HAP-1 (cell line): ENCODE results near the gene UROC1.

Experiments used
- DNase-seq, 2 experiments: peaks; one replicate each; pipeline ENCODE4 v3.0.0-alpha.2; 2016 to 2020; ENCODE audit warnings: low spot score in 2 of 2
- H3K27me3 ChIP-seq: fragments of 250-450 bp; sonication (Bioruptor Pico); 2 replicates; pipeline ENCODE4 v1.5.1; 2020; ENCODE audit warnings: low read depth, mild to moderate bottlenecking, moderate library complexity
- H3K36me3 ChIP-seq: fragments of 250-450 bp; sonication (Bioruptor Pico); replicated peaks from 2 replicates; pipeline ENCODE4 v1.5.1; 2020; ENCODE audit warnings: mild to moderate bottlenecking
- H3K4me1 ChIP-seq: fragments of 250-450 bp; sonication (Bioruptor Pico); 2 replicates; pipeline ENCODE4 v1.5.1; 2020; ENCODE audit warnings: mild to moderate bottlenecking
- H3K4me3 ChIP-seq: fragments of 250-450 bp; sonication (Bioruptor Pico); 2 replicates; pipeline ENCODE4 v1.5.1; 2020; ENCODE audit warnings: mild to moderate bottlenecking, moderate library complexity
- H3K9me3 ChIP-seq: fragments of 250-450 bp; sonication (Bioruptor Pico); 2 replicates; pipeline ENCODE4 v1.5.1; 2020; ENCODE audit warnings: mild to moderate bottlenecking, moderate library complexity
- in situ Hi-C: fragments of 300-500 bp; cut with MboI; formaldehyde crosslinking; loops from 3 replicates; pipeline ENCODE4 v1.14.3; 2020; ENCODE audit warnings: low sequenced_read_pairs, inconsistent platforms, mixed read lengths

The UROC1 gene

GRCh38 chr3:126461450-126462070, 56.0 kb downstream of the UROC1 start:
- no peaks in the 10 kb centered on the region for H3K9me3 ChIP-seq
- no peak for DNase-seq
- H3K4me1 ChIP-seq = no peaks in the 10 kb centered on the region
- in situ Hi-C loops = no loop called here
- no peak overlapping the region for H3K4me3 ChIP-seq
- no peaks in the 10 kb centered on the region for H3K27me3 ChIP-seq
- peaks cover 88% of the 10 kb centered on the region for H3K36me3 ChIP-seq

GRCh38 chr3:126460381-126460780, 57.2 kb downstream of the UROC1 start:
- Histone ChIP-seq H3K9me3 (no peaks in the 10 kb centered on the region), H3K4me3 (no peak overlapping the region), H3K4me1 (no peaks in the 10 kb centered on the region), H3K36me3 (peaks cover 81% of the 10 kb centered on the region), H3K27me3 (no peaks in the 10 kb centered on the region)
- in situ Hi-C loops = no loop called here
- DNase-seq = no peak

- peaks cover 78% of the 10 kb centered on the region for H3K36me3 ChIP-seq
- no peaks in the 10 kb centered on the region for H3K9me3 ChIP-seq
- H3K4me1 ChIP-seq = no peaks in the 10 kb centered on the region; the same call in 1 of the 2 replicates
- in situ Hi-C loops = no loop called here
- H3K27me3 ChIP-seq = no peaks in the 10 kb centered on the region
- no peak for DNase-seq
- H3K4me3 ChIP-seq = no peak overlapping the region
These were observed 57.8 kb downstream of the UROC1 start for GRCh38 chr3:126459763-126460127.

- no peaks in the 10 kb centered on the region for H3K9me3 ChIP-seq
- no peaks in the 10 kb centered on the region for H3K27me3 ChIP-seq
- no peak for DNase-seq
- H3K36me3 ChIP-seq = peaks cover 78% of the 10 kb centered on the region
- H3K4me1 ChIP-seq = peaks cover 1% of the 10 kb centered on the region; the same call in 1 of the 2 replicates
- in situ Hi-C loops = no loop called here
- H3K4me3 ChIP-seq = no peak overlapping the region
These were observed 58.3 kb downstream of the UROC1 start for GRCh38 chr3:126459111-126459762.

- in situ Hi-C loops = no loop called here
- H3K27me3 ChIP-seq = no peaks in the 10 kb centered on the region
- H3K36me3 ChIP-seq = peaks cover 67% of the 10 kb centered on the region
- DNase-seq = no peak
- H3K4me1 ChIP-seq = peaks cover 12% of the 10 kb centered on the region
- H3K9me3 ChIP-seq = no peaks in the 10 kb centered on the region
- no peak overlapping the region for H3K4me3 ChIP-seq
These were observed 60.7 kb downstream of the UROC1 start for GRCh38 chr3:126456766-126457388.

- Histone ChIP-seq H3K36me3 (peaks cover 65% of the 10 kb centered on the region), H3K9me3 (no peaks in the 10 kb centered on the region), H3K27me3 (no peaks in the 10 kb centered on the region), H3K4me3 (no peak overlapping the region), H3K4me1 (peaks cover 12% of the 10 kb centered on the region)
- DNase-seq = no peak
- in situ Hi-C loops = no loop called here
These were observed 61.4 kb downstream of the UROC1 start for GRCh38 chr3:126456211-126456610.

- no peak for DNase-seq
- Histone ChIP-seq H3K36me3 (peaks cover 55% of the 10 kb centered on the region), H3K9me3 (no peaks in the 10 kb centered on the region)
These were observed 63.0 kb downstream of the UROC1 start for GRCh38 chr3:126454437-126455198.

GRCh38 chr3:126454025-126454424, 63.5 kb downstream of the UROC1 start:
- peaks cover 12% of the 10 kb centered on the region for H3K4me1 ChIP-seq
- in situ Hi-C loops = no loop called here
- H3K36me3 ChIP-seq = peaks cover 49% of the 10 kb centered on the region
- DNase-seq = no peak
- H3K9me3 ChIP-seq = no peaks in the 10 kb centered on the region
- H3K27me3 ChIP-seq = no peaks in the 10 kb centered on the region
- H3K4me3 ChIP-seq = no peak overlapping the region

More at GRCh38 chr3:126454437-126455198, 63.0 kb downstream of the UROC1 start:
- no peaks in the 10 kb centered on the region for H3K27me3 ChIP-seq
- H3K4me3 ChIP-seq = no peak overlapping the region
- H3K4me1 ChIP-seq = peaks cover 12% of the 10 kb centered on the region
- in situ Hi-C loops = no loop called here

GRCh38 chr3:126452213-126452612, 65.4 kb downstream of the UROC1 start:
- Histone ChIP-seq H3K36me3 (peaks cover 35% of the 10 kb centered on the region), H3K9me3 (no peaks in the 10 kb centered on the region), H3K4me1 (peaks cover 12% of the 10 kb centered on the region), H3K27me3 (no peaks in the 10 kb centered on the region), H3K4me3 (no peak overlapping the region)
- DNase-seq = no peak
- in situ Hi-C loops = no loop called here

- in situ Hi-C loops = no loop called here
- Histone ChIP-seq H3K36me3 (peaks cover 28% of the 10 kb centered on the region), H3K27me3 (no peaks in the 10 kb centered on the region), H3K4me3 (no peak overlapping the region), H3K9me3 (no peaks in the 10 kb centered on the region), H3K4me1 (peaks cover 12% of the 10 kb centered on the region)
- DNase-seq = no peak
These were observed 66.1 kb downstream of the UROC1 start for GRCh38 chr3:126451511-126451910.

- no peaks in the 10 kb centered on the region for H3K9me3 ChIP-seq
- DNase-seq = no peak
- peaks cover 12% of the 10 kb centered on the region for H3K4me1 ChIP-seq
- no peaks in the 10 kb centered on the region for H3K27me3 ChIP-seq
- in situ Hi-C loops = no loop called here
- peaks cover 24% of the 10 kb centered on the region for H3K36me3 ChIP-seq
- H3K4me3 ChIP-seq = no peak overlapping the region
These were observed 66.8 kb downstream of the UROC1 start for GRCh38 chr3:126450744-126451143.

- DNase-seq = no peak
- Histone ChIP-seq H3K9me3 (no peaks in the 10 kb centered on the region), H3K27me3 (no peaks in the 10 kb centered on the region), H3K36me3 (peaks cover 24% of the 10 kb centered on the region), H3K4me1 (peaks cover 12% of the 10 kb centered on the region), H3K4me3 (no peak overlapping the region)
- in situ Hi-C loops = no loop called here
These were observed 67.4 kb downstream of the UROC1 start for GRCh38 chr3:126450219-126450618.

GRCh38 chr3:126449621-126450051, 67.9 kb downstream of the UROC1 start:
- H3K27me3 ChIP-seq = no peaks in the 10 kb centered on the region
- peaks cover 12% of the 10 kb centered on the region for H3K4me1 ChIP-seq
- no peaks in the 10 kb centered on the region for H3K9me3 ChIP-seq
- no peak overlapping the region for H3K4me3 ChIP-seq
- DNase-seq = no peak
- peaks cover 20% of the 10 kb centered on the region for H3K36me3 ChIP-seq
- in situ Hi-C loops = no loop called here

- in situ Hi-C loops = no loop called here
- Histone ChIP-seq H3K36me3 (peaks cover 13% of the 10 kb centered on the region), H3K27me3 (no peaks in the 10 kb centered on the region), H3K9me3 (no peaks in the 10 kb centered on the region), H3K4me3 (no peak overlapping the region), H3K4me1 (peaks cover 8% of the 10 kb centered on the region; the same call in 1 of the 2 replicates)
- DNase-seq = no peak
These were observed 68.7 kb downstream of the UROC1 start for GRCh38 chr3:126448893-126449180.
